GM12892 (cell line): ENCODE results near the gene RUVBL2.

ENCODE experiments used
- POLR2AphosphoS5 ChIP-seq: IDR thresholded peaks from 2 replicates; pipeline ENCODE4 v1.6.1; 2011; ENCODE audit warnings: low read depth, low read length, control low read depth
- TAF1 ChIP-seq: IDR thresholded peaks from 2 replicates; pipeline ENCODE4 v1.6.1; 2011; ENCODE audit warnings: low read depth, mild to moderate bottlenecking, control low read depth, low read length, borderline replicate concordance

GRCh38 chr19:48962849-48963165 lies 30.9 kb upstream of the RUVBL2 start:
- TF ChIP-seq POLR2AphosphoS5: no peak
- no peak for TF ChIP-seq TAF1
